SK-N-SH (cell line): ENCODE data around the gene ART1. TPM values are rescaled to one million over a fixed set of nuclear protein-coding genes. Genes with fewer than 3 reads are reported as not detected.

ENCODE experiments used
- CTCF ChIA-PET: fragments of 300-600, 350-600 bp; formaldehyde crosslinking; extraction: SDS; loops from one replicate; lab custom pipeline; 2021; lab: Yijun Ruan, JAX
- POLR2A ChIA-PET: fragments of 350-600 bp; sonication (Branson Sonifier 250); formaldehyde crosslinking; extraction: SDS; loops from one replicate; lab custom pipeline; 2020; ENCODE audit warnings: antibody characterized with exemption, inconsistent platforms; lab: Yijun Ruan, JAX
- DNase-seq: peaks from one replicate; pipeline ENCODE4 v3.0.0; 2012
- H2AFZ ChIP-seq: fragments of 200-600 bp; sonication (generic); 2 replicates; pipeline ENCODE4 v1.8.1; 2016; ENCODE audit warnings: antibody characterized with exemption, mild to moderate bottlenecking, low read depth
- H3F3A ChIP-seq: fragments of 200-600 bp; sonication (generic); replicated peaks from 2 replicates; pipeline ENCODE3; 2016; ENCODE audit warnings: antibody characterized with exemption, mild to moderate bottlenecking; ENCODE audit not compliant: insufficient read depth
- H3K27ac ChIP-seq, 2 experiments: fragments of 200-500 bp in 1 of 2; fragments of 200-600 bp in 1 of 2; sonication (Bioruptor generic) in 1 of 2; sonication (generic), shearing (Covaris generic) in 1 of 2; 2 replicates each; pipeline versions ENCODE4 v1.5.1 to v1.6.1; 2014 to 2016; ENCODE audit warnings: low read depth in 2 of 2, inconsistent platforms in 1 of 2, low read length in 1 of 2, mild to moderate bottlenecking in 1 of 2, mixed read lengths in 1 of 2
- H3K27me3 ChIP-seq: fragments of 200-600 bp; sonication (generic), shearing (Covaris generic); 2 replicates; pipeline ENCODE4 v1.6.1; 2016; ENCODE audit warnings: mixed run types; ENCODE audit not compliant: insufficient read depth
- H3K36me3 ChIP-seq, 2 experiments: fragments of 200-500 bp in 1 of 2; fragments of 200-600 bp in 1 of 2; sonication (Bioruptor generic) in 1 of 2; sonication (generic) in 1 of 2; replicated peaks in 1 of 2; 2 replicates each; pipeline versions ENCODE3 to v1.5.1; 2014 to 2016; ENCODE audit warnings: low read length in 1 of 2, mild to moderate bottlenecking in 1 of 2; ENCODE audit not compliant: insufficient read depth in 2 of 2, control insufficient read depth in 1 of 2
- H3K4me1 ChIP-seq, 2 experiments: fragments of 200-500 bp in 1 of 2; fragments of 200-600 bp in 1 of 2; sonication (Bioruptor generic) in 1 of 2; sonication (generic), shearing (Covaris generic) in 1 of 2; 2 replicates each; pipeline versions ENCODE4 v1.5.1 to v1.6.1; 2014 to 2016; ENCODE audit warnings: low read depth in 1 of 2, low read length in 1 of 2, mixed run types in 1 of 2; ENCODE audit not compliant: insufficient read depth in 2 of 2, control insufficient read depth in 1 of 2
- H3K4me2 ChIP-seq: fragments of 200-600 bp; sonication (generic), shearing (Covaris generic); 2 replicates; pipeline ENCODE4 v1.6.1; 2017; ENCODE audit warnings: mixed run types
- H3K4me3 ChIP-seq, 2 experiments: fragments of 200-500 bp in 1 of 2; fragments of 200-600 bp in 1 of 2; sonication (Bioruptor generic) in 1 of 2; sonication (generic), shearing (Covaris generic) in 1 of 2; 2 replicates each; pipeline versions ENCODE4 v1.5.1 to v1.8.1; 2014 to 2016; ENCODE audit warnings: low read depth in 2 of 2, inconsistent platforms in 1 of 2, low read length in 1 of 2, mild to moderate bottlenecking in 1 of 2, mixed read lengths in 1 of 2, moderate library complexity in 1 of 2
- H3K79me2 ChIP-seq: fragments of 200-600 bp; sonication (generic); 2 replicates; pipeline ENCODE4 v1.8.1; 2017; ENCODE audit warnings: mild to moderate bottlenecking; ENCODE audit not compliant: insufficient read depth
- H3K9ac ChIP-seq: fragments of 200-600 bp; sonication (generic); 2 replicates; pipeline ENCODE4 v1.6.1; 2017; ENCODE audit warnings: mixed run types
- H3K9me2 ChIP-seq: fragments of 200-600 bp; sonication (generic); 2 replicates; pipeline ENCODE4 v1.6.1; 2017; ENCODE audit warnings: mixed run types
- H3K9me3 ChIP-seq: fragments of 200-600 bp; sonication (generic); 2 replicates; pipeline ENCODE4 v1.6.1; 2017; ENCODE audit warnings: mixed run types, mild to moderate bottlenecking, moderate library complexity
- H4K20me1 ChIP-seq: fragments of 200-600 bp; sonication (generic); 2 replicates; pipeline ENCODE4 v1.6.1; 2017; ENCODE audit warnings: mild to moderate bottlenecking, mixed run types; ENCODE audit not compliant: insufficient read depth
- ELF1 ChIP-seq: IDR thresholded peaks from 2 replicates; pipeline ENCODE4 v1.4.0; 2012
- EP300 ChIP-seq, 2 experiments: IDR thresholded peaks; 2 replicates each; pipeline versions ENCODE4 v1.4.0 to v1.6.1; 2012; ENCODE audit warnings: borderline replicate concordance in 1 of 2, low read depth in 1 of 2, low read length in 1 of 2
- FOXJ3 ChIP-seq: sonication (generic); formaldehyde crosslinking; IDR thresholded peaks from 2 replicates; pipeline ENCODE4 v1.5.1; 2020; ENCODE audit warnings: mild to moderate bottlenecking, missing genetic modification reagents
- NFIC ChIP-seq: IDR thresholded peaks from 2 replicates; pipeline ENCODE4 v1.4.0; 2012; ENCODE audit warnings: borderline replicate concordance
- RAD21 ChIP-seq: IDR thresholded peaks from 2 replicates; pipeline ENCODE4 v1.6.1; 2012; ENCODE audit warnings: mild to moderate bottlenecking, low read length
- RFX5 ChIP-seq: IDR thresholded peaks from 2 replicates; pipeline ENCODE4 v1.6.1; 2012; ENCODE audit warnings: mild to moderate bottlenecking, improper control_type of control experiment, low read length
- RXRA ChIP-seq: IDR thresholded peaks from 2 replicates; pipeline ENCODE4 v1.4.0; 2012; ENCODE audit warnings: low read depth, mild to moderate bottlenecking, borderline replicate concordance
- SMC3 ChIP-seq: IDR thresholded peaks from 2 replicates; pipeline ENCODE4 v1.6.1; 2012; ENCODE audit warnings: low read depth, low read length, improper control_type of control experiment
- YY1 ChIP-seq: IDR thresholded peaks from 2 replicates; pipeline ENCODE4 v1.4.0; 2012; ENCODE audit warnings: low read depth, mild to moderate bottlenecking
- WGBS: methylation state at CpG from one replicate; pipeline ENCODE4 v1.1.6; 2017; ENCODE audit warnings: low lambda C conversion rate; 5-methylcytosine and 5-hydroxymethylcytosine counted together
- polyA plus RNA-seq, 3 experiments: library from polyadenylated mRNA; depleted of rRNA; stranded (reverse); fragments of >200 nt; gene quantifications; 2 replicates each; pipeline ENCODE4 v1.2.3, GENCODE V29; 2012
- TF ChIP-seq, protein P1 (sequence below): fragments of 150-350 bp; IDR thresholded peaks from 2 replicates; pipeline ENCODE4 v1.6.1; 2016; ENCODE audit warnings: mild to moderate bottlenecking, low read depth, low read length
- TF ChIP-seq, protein P2 (sequence below): IDR thresholded peaks from 2 replicates; pipeline ENCODE4 v1.4.0; 2012; ENCODE audit warnings: low read depth, borderline replicate concordance
- TF ChIP-seq, protein P3 (sequence below): IDR thresholded peaks from 2 replicates; pipeline ENCODE4 v1.6.1; 2012; ENCODE audit warnings: mild to moderate bottlenecking, low read depth, low read length, moderate library complexity
- TF ChIP-seq, protein P4 (sequence below): fragments of 150-350 bp; IDR thresholded peaks from 2 replicates; pipeline ENCODE4 v1.6.1; 2017; ENCODE audit warnings: antibody characterized with exemption, low read length, low read depth, borderline replicate concordance
- TF ChIP-seq, protein P5 (sequence below): IDR thresholded peaks from 2 replicates; pipeline ENCODE4; 2012

Gene ART1
- polyA plus RNA-seq, 1 of the 3 experiments (the other 2 are of a cell fraction) = not detected

DNA sequence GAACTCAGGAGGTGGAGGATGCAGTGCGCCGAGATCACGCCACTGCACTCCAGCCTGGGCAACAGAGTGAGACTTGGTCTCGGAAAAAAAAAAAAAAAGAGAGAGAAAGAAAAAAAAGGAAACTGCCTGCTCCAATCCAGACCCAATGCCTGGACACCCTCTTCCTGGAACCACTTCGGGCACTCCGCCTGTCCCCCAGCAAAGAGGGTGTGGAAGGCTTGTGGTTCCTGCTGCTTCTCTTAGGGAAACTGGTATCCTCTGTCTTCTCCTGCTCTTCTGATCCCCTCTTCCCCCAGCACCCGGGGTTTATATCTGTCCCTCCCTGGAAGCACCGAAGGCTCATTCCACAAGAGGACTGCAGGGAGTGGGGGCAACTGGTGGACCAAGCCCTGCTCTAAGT, 13.3 kb downstream of the ART1 start:
- H3K4me2 ChIP-seq = no peak overlapping the region
- DNase-seq = no peak
- H3K4me3 ChIP-seq = no peak overlapping the region
- no peak for TF ChIP-seq YY1
- no peak for TF ChIP-seq SMC3
- TF ChIP-seq, protein P1, sequence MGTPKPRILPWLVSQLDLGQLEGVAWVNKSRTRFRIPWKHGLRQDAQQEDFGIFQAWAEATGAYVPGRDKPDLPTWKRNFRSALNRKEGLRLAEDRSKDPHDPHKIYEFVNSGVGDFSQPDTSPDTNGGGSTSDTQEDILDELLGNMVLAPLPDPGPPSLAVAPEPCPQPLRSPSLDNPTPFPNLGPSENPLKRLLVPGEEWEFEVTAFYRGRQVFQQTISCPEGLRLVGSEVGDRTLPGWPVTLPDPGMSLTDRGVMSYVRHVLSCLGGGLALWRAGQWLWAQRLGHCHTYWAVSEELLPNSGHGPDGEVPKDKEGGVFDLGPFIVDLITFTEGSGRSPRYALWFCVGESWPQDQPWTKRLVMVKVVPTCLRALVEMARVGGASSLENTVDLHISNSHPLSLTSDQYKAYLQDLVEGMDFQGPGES = no peak
- no peak for TF ChIP-seq NFIC
- TF ChIP-seq EP300 (IDR thresholded peaks at IDR 0.05; ENCODE audit: borderline replicate concordance in 1 of 2, low read depth in 1 of 2, low read length in 1 of 2) = no peak
- no peak for TF ChIP-seq RFX5
- TF ChIP-seq, protein P2, sequence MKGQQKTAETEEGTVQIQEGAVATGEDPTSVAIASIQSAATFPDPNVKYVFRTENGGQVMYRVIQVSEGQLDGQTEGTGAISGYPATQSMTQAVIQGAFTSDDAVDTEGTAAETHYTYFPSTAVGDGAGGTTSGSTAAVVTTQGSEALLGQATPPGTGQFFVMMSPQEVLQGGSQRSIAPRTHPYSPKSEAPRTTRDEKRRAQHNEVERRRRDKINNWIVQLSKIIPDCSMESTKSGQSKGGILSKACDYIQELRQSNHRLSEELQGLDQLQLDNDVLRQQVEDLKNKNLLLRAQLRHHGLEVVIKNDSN = no peak
- no peak for TF ChIP-seq RAD21
- no peak for TF ChIP-seq RXRA
- no peak for TF ChIP-seq ELF1
- TF ChIP-seq, protein P3, sequence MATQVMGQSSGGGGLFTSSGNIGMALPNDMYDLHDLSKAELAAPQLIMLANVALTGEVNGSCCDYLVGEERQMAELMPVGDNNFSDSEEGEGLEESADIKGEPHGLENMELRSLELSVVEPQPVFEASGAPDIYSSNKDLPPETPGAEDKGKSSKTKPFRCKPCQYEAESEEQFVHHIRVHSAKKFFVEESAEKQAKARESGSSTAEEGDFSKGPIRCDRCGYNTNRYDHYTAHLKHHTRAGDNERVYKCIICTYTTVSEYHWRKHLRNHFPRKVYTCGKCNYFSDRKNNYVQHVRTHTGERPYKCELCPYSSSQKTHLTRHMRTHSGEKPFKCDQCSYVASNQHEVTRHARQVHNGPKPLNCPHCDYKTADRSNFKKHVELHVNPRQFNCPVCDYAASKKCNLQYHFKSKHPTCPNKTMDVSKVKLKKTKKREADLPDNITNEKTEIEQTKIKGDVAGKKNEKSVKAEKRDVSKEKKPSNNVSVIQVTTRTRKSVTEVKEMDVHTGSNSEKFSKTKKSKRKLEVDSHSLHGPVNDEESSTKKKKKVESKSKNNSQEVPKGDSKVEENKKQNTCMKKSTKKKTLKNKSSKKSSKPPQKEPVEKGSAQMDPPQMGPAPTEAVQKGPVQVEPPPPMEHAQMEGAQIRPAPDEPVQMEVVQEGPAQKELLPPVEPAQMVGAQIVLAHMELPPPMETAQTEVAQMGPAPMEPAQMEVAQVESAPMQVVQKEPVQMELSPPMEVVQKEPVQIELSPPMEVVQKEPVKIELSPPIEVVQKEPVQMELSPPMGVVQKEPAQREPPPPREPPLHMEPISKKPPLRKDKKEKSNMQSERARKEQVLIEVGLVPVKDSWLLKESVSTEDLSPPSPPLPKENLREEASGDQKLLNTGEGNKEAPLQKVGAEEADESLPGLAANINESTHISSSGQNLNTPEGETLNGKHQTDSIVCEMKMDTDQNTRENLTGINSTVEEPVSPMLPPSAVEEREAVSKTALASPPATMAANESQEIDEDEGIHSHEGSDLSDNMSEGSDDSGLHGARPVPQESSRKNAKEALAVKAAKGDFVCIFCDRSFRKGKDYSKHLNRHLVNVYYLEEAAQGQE = no peak
- TF ChIP-seq FOXJ3 (CRISPR knock-in tag) = no peak
- TF ChIP-seq, protein P4, sequence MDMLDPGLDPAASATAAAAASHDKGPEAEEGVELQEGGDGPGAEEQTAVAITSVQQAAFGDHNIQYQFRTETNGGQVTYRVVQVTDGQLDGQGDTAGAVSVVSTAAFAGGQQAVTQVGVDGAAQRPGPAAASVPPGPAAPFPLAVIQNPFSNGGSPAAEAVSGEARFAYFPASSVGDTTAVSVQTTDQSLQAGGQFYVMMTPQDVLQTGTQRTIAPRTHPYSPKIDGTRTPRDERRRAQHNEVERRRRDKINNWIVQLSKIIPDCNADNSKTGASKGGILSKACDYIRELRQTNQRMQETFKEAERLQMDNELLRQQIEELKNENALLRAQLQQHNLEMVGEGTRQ = no peak
- TF ChIP-seq, protein P5, sequence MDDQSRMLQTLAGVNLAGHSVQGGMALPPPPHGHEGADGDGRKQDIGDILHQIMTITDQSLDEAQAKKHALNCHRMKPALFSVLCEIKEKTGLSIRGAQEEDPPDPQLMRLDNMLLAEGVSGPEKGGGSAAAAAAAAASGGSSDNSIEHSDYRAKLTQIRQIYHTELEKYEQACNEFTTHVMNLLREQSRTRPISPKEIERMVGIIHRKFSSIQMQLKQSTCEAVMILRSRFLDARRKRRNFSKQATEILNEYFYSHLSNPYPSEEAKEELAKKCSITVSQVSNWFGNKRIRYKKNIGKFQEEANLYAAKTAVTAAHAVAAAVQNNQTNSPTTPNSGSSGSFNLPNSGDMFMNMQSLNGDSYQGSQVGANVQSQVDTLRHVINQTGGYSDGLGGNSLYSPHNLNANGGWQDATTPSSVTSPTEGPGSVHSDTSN = no peak
- H3F3A ChIP-seq = no peaks in the 10 kb centered on the region
- H2AFZ ChIP-seq = no peak overlapping the region
- no peak overlapping the region for H3K9ac ChIP-seq
- H3K36me3 ChIP-seq = no peaks in the 10 kb centered on the region
- H3K27ac ChIP-seq = no peak overlapping the region
- H4K20me1 ChIP-seq = no peaks in the 10 kb centered on the region
- ChIA-PET CTCF (no interaction called here), POLR2A (no interaction called here)
- H3K9me3 ChIP-seq = no peaks in the 10 kb centered on the region
- 66% methylated on average over 8 of the region's 8 CpGs for WGBS
- H3K27me3 ChIP-seq = no peaks in the 10 kb centered on the region; the same call in 1 of the 2 replicates
- no peaks in the 10 kb centered on the region for H3K4me1 ChIP-seq
- no peaks in the 10 kb centered on the region for H3K9me2 ChIP-seq
- no peaks in the 10 kb centered on the region for H3K79me2 ChIP-seq
